HG03060 (cell line): Measurements from ENCODE around the gene NBPF9.
"Not testable (repeated sequence)": the region's sequence is repeated elsewhere in the genome, so short reads cannot be mapped to it uniquely, and the experiment has no call there.

Experiments used
- ATAC-seq: cut with Tn5 transposase; IDR thresholded peaks from one replicate; pipeline ENCODE4 v1.9.1; 2021; ENCODE audit warnings: low read depth, moderate number of reproducible peaks; ENCODE audit not compliant: unreplicated experiment

The NBPF9 gene, protein sequence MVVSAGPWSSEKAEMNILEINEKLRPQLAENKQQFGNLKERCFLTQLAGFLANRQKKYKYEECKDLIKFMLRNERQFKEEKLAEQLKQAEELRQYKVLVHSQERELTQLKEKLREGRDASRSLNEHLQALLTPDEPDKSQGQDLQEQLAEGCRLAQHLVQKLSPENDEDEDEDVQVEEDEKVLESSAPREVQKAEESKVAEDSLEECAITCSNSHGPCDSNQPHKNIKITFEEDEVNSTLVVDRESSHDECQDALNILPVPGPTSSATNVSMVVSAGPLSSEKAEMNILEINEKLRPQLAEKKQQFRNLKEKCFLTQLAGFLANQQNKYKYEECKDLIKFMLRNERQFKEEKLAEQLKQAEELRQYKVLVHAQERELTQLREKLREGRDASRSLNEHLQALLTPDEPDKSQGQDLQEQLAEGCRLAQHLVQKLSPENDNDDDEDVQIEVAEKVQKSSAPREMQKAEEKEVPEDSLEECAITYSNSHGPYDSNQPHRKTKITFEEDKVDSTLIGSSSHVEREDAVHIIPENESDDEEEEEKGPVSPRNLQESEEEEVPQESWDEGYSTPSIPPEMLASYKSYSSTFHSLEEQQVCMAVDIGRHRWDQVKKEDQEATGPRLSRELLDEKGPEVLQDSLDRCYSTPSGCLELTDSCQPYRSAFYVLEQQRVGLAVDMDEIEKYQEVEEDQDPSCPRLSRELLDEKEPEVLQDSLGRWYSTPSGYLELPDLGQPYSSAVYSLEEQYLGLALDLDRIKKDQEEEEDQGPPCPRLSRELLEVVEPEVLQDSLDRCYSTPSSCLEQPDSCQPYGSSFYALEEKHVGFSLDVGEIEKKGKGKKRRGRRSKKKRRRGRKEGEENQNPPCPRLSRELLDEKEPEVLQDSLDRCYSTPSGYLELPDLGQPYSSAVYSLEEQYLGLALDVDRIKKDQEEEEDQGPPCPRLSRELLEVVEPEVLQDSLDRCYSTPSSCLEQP (N-terminal part only)

DNA sequence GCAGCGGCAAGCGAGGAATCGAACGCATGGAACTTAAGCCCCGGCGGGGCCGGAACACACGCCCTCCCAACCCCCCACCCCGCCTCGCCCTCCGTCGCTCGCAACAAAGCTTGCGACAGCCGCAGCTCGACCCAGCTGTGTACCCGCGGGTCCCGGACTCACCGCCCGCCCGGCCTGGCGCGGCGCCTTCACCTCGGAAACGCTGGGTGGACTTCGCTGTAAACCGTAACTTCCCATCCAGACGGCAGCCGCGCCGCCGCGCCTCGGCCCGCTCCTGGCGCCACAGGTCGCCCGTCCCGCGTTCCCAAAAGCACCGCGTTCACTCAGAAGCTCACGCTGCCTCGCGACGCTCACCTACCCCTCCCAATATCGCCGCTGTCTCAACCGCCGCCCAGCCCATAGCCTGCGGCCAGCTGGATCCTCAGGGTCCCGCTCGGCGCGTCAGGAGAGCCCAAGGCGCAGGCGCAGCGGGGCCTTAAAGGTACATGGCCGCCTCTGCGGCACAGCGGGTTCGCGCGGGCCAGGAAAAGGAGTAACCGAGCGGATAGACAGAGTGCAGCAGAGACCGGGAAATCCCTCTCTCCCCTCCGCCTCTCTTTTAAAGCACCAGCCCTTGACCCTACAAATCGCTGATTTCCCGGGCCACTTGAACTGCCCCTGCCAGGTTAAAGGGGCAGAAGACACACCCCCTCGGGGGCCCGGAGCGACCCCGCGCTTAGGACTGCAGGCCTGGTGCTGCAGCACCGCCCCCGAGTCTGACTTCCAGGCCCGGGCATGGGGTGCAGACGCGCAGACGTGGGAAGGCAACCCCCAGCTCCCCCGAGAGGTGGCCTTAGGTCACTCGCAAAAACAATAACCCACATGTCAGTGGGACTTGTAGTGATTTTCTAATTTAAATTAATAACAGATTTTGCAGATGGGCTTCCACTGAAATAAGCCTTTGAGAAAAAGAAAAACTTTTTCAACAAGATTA, at the start of gene NBPF9:
Gene NBPF9 (minus strand): TSS at position 443 of the 973 bp plus-strand sequence. CDS start 21,412 bp downstream, outside the sequence.
- peak; percentile 80 for ATAC-seq

- not testable (repeated sequence) for ATAC-seq
Measured at GRCh38 chr1:149149909-149150308, 46.6 kb upstream of the NBPF9 start.

DNA sequence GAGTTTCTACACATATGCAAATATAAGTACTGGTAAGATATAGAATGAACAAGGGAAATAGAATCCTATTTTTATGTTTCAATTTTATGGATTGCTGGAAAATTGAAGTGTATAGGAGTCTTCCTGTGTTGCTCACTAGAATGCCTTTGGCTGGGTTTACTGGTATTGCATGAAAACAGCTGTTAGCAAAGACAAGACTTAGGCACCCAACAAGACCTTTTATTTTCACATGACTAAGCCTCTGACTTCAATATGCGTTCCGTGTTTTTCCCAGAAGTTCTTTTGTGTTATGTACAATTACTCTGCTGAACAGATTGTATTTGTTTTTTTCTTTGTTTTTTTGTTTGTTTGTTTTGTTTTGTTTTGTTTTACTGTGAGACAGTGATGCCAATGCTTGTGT, 34.2 kb upstream of the NBPF9 start:
- ATAC-seq: not testable (repeated sequence)

GRCh38 chr1:149130938-149131337, 27.6 kb upstream of the NBPF9 start:
- not testable (repeated sequence) for ATAC-seq

- not testable (repeated sequence) for ATAC-seq
Measured at GRCh38 chr1:149129245-149129644, 25.9 kb upstream of the NBPF9 start.

DNA sequence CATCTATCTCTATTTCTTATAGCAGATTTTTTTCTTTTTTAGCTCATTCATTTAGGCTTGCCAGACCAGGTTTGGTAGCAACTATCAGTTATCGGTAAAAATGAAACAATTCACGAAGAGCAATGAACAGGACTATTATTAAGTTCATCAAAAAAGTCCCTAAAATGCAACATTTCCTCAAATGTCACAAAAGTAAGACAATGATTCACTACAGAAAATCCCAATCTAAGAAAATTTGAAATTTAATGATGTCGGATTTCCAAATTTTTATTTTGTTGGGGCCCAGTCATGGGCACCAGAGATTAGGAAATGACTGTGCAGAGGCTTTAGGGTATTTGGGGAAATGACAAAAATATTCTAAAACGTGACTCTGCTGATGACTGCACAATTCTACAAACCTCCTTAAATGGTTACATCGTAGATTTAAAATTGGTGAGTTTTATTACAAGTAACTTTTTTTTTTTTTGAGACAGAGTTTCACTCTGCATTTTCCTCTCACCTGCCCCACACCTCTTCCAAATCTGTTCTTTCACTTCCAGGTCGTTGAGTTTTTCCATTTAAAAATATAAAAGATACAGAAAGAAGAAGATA, 23.3 kb upstream of the NBPF9 start:
- not testable (repeated sequence) for ATAC-seq

- ATAC-seq: not testable (repeated sequence)
Measured at GRCh38 chr1:149123948-149124926, 20.9 kb upstream of the NBPF9 start.

DNA sequence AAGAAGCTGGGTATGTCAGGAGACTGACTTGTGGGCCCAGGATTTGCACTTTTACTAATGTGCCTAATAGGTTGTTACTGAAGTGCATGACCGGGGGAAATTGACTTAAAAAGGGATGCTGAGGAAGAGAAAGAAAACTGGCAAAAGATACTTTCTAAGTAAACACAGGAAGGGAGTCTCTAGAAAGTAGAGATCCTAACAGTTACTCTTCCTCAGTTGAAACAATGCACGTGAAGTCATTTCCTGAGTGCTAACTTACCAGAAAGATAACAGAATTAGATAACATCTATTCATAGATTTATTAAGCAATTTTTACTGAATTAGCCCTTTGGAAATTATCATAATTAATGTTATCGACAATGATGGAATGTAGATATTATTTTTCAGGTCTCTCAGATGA, 9.5 kb upstream of the NBPF9 start:
- not testable (repeated sequence) for ATAC-seq

DNA sequence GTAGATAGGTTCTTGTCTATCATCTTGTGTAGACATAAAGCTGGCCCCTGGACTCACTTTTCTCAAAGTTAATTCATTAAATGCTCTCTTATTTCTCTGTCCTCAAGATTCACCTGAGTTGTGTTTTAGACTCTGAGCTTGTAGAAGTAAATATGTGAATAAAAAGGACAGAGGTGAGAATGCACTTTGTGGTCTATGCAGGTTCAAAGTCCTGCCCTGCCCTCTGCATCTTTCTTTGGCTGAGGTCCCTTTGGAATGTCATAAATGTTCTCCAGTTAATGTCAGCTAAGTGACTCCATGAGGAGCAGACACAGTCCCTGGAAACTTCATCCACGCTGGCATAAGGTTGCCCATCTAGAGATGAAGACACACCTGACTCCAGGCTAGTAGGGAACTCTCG, 7.0 kb upstream of the NBPF9 start:
- not testable (repeated sequence) for ATAC-seq

DNA sequence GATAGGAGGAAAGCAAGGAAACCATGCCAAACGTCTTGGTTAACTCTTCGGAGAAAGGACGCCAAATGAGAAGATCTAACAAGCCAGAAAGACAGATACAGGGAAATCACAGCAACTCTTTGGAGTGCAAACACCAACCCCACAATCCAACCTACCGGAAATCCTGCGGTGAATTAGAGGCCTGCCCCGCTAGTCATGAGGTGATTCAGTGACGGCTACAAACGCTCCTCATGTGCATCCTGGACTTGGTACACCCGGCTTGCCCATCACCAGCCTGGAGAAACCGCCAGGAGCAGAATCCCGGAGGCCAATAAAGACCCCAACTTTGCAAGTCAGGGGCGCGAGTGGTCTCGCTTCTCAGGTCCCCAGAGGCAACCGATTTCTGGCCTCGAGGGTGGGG, 777 bp downstream of the NBPF9 start:
- not testable (repeated sequence) for ATAC-seq

- ATAC-seq: not testable (repeated sequence)
Measured at GRCh38 chr1:149098276-149098675, 5.1 kb downstream of the NBPF9 start.

DNA sequence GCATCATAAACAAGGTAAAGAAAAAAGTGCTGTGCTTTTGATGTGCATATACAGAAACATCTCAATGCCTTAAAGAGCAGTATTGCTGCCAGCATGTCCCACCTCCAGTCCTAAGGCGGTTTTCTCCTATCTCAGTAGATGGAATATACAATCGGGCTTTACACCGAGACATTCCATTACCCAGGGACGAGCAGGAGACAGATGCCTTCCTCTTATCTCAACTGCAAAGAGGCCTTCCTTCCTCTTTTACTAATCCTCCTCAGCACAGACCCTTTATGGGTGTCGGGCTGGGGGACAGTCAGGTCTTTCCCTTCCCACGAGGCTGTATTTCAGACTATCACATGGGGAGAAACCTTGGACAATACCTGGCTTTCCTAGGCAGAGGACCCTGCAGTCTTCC, 10.2 kb downstream of the NBPF9 start:
- ATAC-seq: not testable (repeated sequence)

DNA sequence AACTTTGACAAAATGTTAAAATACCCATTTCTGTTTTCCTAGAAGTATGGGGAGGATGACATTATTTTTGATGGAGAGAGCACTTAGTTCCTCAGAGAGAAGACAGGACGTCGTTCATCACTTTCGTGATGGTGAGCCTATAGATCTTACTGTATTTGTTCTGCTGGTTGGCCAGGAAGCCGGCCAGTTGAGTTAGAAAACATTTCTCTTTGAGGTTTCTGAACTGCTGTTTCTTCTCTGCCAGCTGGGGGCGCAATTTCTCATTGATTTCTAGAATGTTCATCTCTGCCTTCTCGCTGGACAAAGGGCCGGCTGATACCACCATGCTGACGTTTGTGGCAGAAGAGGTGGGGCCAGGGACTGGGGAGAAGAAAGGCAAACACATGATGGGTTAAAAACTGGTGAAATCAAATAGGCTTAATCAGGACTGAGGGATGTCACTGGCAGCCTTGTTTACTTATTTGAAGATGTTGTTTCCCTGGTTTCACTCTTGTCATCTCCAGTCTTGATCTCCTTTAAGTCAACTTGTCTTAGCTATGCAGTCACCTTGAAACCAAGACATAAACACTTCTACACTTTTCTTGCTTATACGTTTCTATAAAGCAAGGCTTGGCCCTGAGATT, 27.7 kb downstream of the NBPF9 start:
- not testable (repeated sequence) for ATAC-seq

GRCh38 chr1:149064611-149065010, 38.7 kb downstream of the NBPF9 start:
- ATAC-seq: not testable (repeated sequence)

- not testable (repeated sequence) for ATAC-seq
Measured at GRCh38 chr1:149043056-149043455, 60.3 kb downstream of the NBPF9 start.

DNA sequence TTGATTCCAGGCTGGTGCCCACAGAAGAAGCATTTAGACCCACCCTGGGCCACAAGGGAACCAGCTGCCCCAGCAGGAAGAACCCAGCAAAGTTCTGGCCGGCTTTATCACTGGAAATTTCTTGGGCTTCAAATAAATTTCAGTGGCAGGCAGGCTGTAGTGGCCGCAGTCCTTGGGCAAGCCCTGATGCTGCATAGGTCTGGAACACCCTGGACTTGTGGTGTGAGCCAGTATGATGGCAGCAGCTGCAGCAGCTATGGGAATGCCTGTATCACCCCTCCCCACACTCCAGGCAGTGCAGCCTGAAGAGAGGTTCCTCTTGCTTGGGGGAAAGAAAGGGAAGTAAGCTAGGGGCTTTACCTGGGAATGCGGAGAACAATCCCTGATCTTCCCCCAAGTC, 69.4 kb downstream of the NBPF9 start:
- ATAC-seq: not testable (repeated sequence)

- not testable (repeated sequence) for ATAC-seq
Measured at GRCh38 chr1:149024327-149024726, 79.0 kb downstream of the NBPF9 start.

- not testable (repeated sequence) for ATAC-seq
Measured at GRCh38 chr1:149018577-149018976, 84.8 kb downstream of the NBPF9 start.
